NCI-H2107 (cell line): ENCODE measurements around the gene OR5I1.
"Not testable (repeated sequence)": the region's sequence is repeated elsewhere in the genome, so short reads cannot be mapped to it uniquely, and the experiment has no call there.

Source experiments
- DNase-seq: peaks from one replicate; lab custom pipeline; 2025; lab: John Stamatoyannopoulos, UW

OR5I1 gene

GRCh38 chr11:55936300-55936699 lies at the start of gene OR5I1:
Gene OR5I1, minus strand, starts transcription at chr11:55936400. Its CDS starts 0 bp downstream, at chr11:55936400.
- no peak for DNase-seq

GRCh38 chr11:55970935-55971334 lies 34.7 kb upstream of the OR5I1 start:
- DNase-seq: no peak

GRCh38 chr11:55969845-55970244 lies 33.6 kb upstream of the OR5I1 start, which contains the start of gene OR10AG1:
Gene OR10AG1, minus strand, starts transcription at chr11:55969945. Its CDS starts 38 bp downstream, at chr11:55969907.
- no peak for DNase-seq

- DNase-seq: no peak
These were observed 31.7 kb upstream of the OR5I1 start for GRCh38 chr11:55967914-55968313.

GRCh38 chr11:55966391-55966790 lies 30.2 kb upstream of the OR5I1 start:
- DNase-seq: no peak

GRCh38 chr11:55956521-55956920 lies 20.3 kb upstream of the OR5I1 start:
- DNase-seq: no peak

- DNase-seq: no peak
These were observed 13.1 kb upstream of the OR5I1 start for GRCh38 chr11:55949330-55949729.

- DNase-seq: no peak
These were observed 6.7 kb upstream of the OR5I1 start for GRCh38 chr11:55942785-55943392.

- DNase-seq: no peak
These were observed 15.7 kb downstream of the OR5I1 start for GRCh38 chr11:55920537-55920936.

GRCh38 chr11:55914482-55914881 lies 21.7 kb downstream of the OR5I1 start, which contains the start of gene OR5W2:
Gene OR5W2, minus strand, starts transcription at chr11:55914582. Its CDS starts 0 bp downstream, at chr11:55914582.
- DNase-seq: no peak

GRCh38 chr11:55902308-55902707 lies 33.9 kb downstream of the OR5I1 start:
- DNase-seq: no peak

GRCh38 chr11:55895216-55895615 lies 41.0 kb downstream of the OR5I1 start:
- DNase-seq: no peak

- DNase-seq: not testable (repeated sequence)
These were observed 50.7 kb downstream of the OR5I1 start for GRCh38 chr11:55885481-55885880.
